Suprapubic skin (tissue), 3 donors: ENCODE data around the gene PHTF2.

ENCODE experiments used
- CTCF ChIP-seq, 2 donors: fragments of 200-600 bp in 1 of 2; fragments of 450-650 bp in 1 of 2; sonication (generic) in 1 of 2; IDR thresholded peaks; one replicate each; pipeline ENCODE4 v1.5.1; 2016 to 2019; ENCODE audit warnings: antibody characterized with exemption in 2 of 2, mild to moderate bottlenecking in 1 of 2, moderate library complexity in 1 of 2
- POLR2A ChIP-seq, 2 donors: fragments of 450-650 bp; IDR thresholded peaks; one replicate each; pipeline ENCODE4 v1.6.1; 2017; ENCODE audit warnings: antibody characterized with exemption in 2 of 2, mild to moderate bottlenecking in 2 of 2, moderate library complexity in 2 of 2

GRCh38 chr7:77833136-77833535 lies 34.6 kb downstream of the PHTF2 start:
- TF ChIP-seq CTCF (IDR thresholded peaks at IDR 0.05): no peak
- TF ChIP-seq POLR2A (IDR thresholded peaks at IDR 0.05): no peak
